ENCODE results near the gene C1QTNF8. TPM values are rescaled to one million over a fixed set of nuclear protein-coding genes. Genes with fewer than 3 reads are reported as not detected.

The C1QTNF8 gene
- total and polyA plus RNA-seq, 4 experiments from 2014 or later, result not detected

DNA sequence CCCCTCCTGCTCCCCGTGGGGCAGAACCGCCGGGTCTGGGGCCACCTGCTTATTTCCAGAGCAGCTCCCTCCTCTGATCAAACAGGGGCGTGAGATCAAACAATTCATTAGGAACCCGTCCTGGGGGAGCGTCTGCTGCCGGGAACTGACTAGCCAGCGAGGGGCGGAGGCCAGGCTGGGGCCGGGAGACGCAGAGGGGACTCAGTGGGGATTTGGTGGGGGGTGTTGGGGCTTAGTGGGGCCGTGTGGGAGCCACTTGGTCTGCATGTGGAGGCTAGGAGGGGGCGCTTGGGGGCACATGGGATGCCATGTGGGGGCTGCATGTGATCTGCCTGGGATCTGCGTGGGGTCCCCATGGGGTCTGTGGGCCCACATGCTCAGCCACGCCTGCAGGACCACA lies 36.4 kb upstream of the C1QTNF8 start:
- H3K9me3 Mint-ChIP-seq, result peaks cover 0 to 2% (median 0%) of the 10 kb centered on the region in 8 donors
- POLR2A ChIA-PET (ENCODE audit: partially characterized antibody), result no interaction called here
- no peak overlapping the region for H3K27ac Mint-ChIP-seq

DNA sequence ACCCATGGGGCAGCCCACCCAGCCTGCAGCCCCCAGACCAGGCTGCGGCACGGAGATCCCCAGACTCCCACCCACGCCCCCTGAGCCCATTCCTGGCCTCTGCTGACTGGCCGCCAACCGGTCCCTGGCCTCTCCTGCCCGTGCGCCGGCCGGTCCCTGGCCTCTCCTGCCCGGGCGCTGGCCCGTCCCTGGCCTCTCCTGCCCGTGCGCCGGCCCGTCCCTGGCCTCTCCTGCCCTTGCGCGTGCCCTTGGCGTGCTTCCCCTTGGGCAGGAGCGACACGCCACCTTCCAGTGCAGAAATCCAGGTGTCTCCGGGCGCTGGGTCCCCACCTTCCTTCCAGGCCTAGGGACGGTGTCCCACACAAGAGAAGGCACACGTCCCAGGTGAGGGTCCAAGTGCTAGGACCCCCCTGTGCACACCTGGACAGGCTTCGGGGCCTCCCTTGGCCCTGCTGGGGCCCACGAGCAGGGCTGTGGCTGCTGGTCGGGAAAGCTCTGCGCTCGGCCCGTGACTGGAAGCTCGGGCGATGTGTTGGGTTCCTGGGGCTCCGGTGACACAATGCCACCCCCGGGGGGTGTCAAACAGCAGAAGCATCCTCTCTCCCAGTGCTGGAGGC lies 35.4 kb upstream of the C1QTNF8 start:
- Histone ChIP-seq H3K4me1 (ENCODE audit: insufficient read depth, low read length) (no peaks in the 10 kb centered on the region), H3K9me3 (ENCODE audit: control insufficient read depth in 1 of 2, low read length in 2 of 2) (no peaks in the 10 kb centered on the region), H3K36me3 (ENCODE audit: insufficient read depth, low read length) (no peaks in the 10 kb centered on the region), H3K4me3 (ENCODE audit: low read length in 2 of 2) (no peak overlapping the region), H3K27me3 (ENCODE audit: insufficient read depth, low read length) (no peaks in the 10 kb centered on the region), H3K27ac (ENCODE audit: low read depth, low read length) (no peak overlapping the region)
- H3K4me1 Mint-ChIP-seq, result no peaks in the 10 kb centered on the region
- ChIA-PET POLR2A (ENCODE audit: partially characterized antibody) (no interaction called here), CTCF (ENCODE audit: partially characterized antibody) (no interaction called here)
- H3K36me3 Mint-ChIP-seq, result no peaks in the 10 kb centered on the region
- intact Hi-C loops (cut with micrococcal nuclease), result no loop called here
- DNase-seq, result no peak
- H3K27ac Mint-ChIP-seq, result no peak overlapping the region
- peaks cover 0 to 2% (median 0%) of the 10 kb centered on the region in 8 donors for H3K9me3 Mint-ChIP-seq
- no peak overlapping the region for H3K4me3 Mint-ChIP-seq
- no peaks in the 10 kb centered on the region for H3K27me3 Mint-ChIP-seq

More for the DNA sequence above, 36.4 kb upstream of the C1QTNF8 start:
- intact Hi-C loops (cut with micrococcal nuclease), result no loop called here
- no peak overlapping the region for H3K27ac ChIP-seq (ENCODE audit: low read depth, low read length)
- Mint-ChIP-seq H3K36me3 (no peaks in the 10 kb centered on the region), H3K27me3 (no peaks in the 10 kb centered on the region), H3K4me1 (no peaks in the 10 kb centered on the region), H3K4me3 (no peak overlapping the region)
- CTCF ChIA-PET (ENCODE audit: partially characterized antibody), result no interaction called here
- no peaks in the 10 kb centered on the region for H3K9me3 ChIP-seq (ENCODE audit: control insufficient read depth in 1 of 2, low read length in 2 of 2)
- no peak overlapping the region for H3K4me3 ChIP-seq (ENCODE audit: low read length in 2 of 2)
- H3K4me1 ChIP-seq (ENCODE audit: insufficient read depth, low read length), result no peaks in the 10 kb centered on the region
- no peaks in the 10 kb centered on the region for H3K27me3 ChIP-seq (ENCODE audit: insufficient read depth, low read length)
- no peak for DNase-seq
- H3K36me3 ChIP-seq (ENCODE audit: insufficient read depth, low read length), result no peaks in the 10 kb centered on the region

DNA sequence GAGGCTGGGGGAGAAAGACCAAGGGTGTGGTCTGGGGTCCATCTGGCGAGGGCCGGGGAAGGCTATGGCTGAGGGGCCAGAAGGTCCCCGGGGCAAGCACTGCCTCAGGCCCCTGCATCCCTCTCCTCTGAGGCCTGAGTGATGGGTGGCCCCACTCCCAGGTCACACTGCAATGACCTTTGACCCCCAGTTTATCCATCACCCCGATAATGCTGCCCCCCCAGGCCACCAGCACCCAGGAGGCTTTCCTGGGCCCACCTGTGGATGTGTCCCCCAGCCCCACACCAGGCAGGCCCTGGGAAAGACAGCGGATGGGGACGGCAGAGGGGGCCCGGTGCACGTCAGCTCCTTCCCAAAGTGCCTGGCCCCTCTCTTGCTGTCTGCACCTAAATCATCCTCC lies 34.3 kb upstream of the C1QTNF8 start:
- POLR2A ChIA-PET (ENCODE audit: partially characterized antibody), result no interaction called here

DNA sequence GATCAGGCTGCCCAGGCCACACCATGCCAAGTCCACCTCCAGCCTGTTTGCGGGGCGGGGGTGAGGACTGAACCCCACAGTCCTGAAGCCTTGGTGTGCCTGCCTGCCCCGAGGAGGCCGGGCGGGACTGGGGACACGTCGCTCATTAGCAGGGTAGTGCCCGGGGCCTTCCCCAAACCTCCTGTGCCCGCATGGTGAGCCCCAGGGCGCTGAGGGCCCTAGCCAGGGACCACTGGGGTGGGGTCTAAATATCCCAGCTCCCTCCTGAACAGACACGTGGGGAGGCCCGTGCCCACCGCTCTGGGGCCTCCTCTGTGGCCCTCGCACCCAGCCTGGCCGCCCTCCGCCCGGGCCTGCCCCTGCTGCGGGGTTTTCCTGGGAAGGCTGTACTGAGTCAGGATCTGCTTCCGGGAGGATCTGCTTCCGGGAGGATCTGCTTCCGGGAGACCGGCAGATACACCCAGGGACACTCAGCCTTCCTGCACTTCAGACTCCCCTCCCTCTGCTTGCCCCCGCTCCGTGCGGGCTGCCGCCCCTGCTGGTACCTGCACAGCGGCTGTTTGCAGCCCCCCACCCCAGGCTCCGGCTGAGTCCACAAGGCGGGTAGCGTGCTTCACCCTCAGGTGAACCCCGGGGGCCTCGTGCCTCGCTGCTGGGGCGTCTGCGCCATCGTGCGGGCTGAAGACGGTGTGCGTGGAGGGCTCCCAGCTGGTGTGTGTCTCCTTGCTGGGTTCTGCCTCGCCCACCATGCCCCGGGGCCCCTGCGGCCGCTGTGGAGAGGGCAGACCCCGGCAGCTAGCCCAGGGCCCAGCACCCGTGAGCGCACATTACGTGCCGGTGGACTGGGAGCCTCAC lies 33.3 kb upstream of the C1QTNF8 start:
- CTCF ChIA-PET (ENCODE audit: partially characterized antibody), result no interaction called here
- Mint-ChIP-seq H3K36me3 (no peaks in the 10 kb centered on the region), H3K4me3 (no peak overlapping the region), H3K27me3 (no peaks in the 10 kb centered on the region), H3K9me3 (no peaks in the 10 kb centered on the region), H3K27ac (no peak overlapping the region), H3K4me1 (no peaks in the 10 kb centered on the region)
- H3K9me3 ChIP-seq (ENCODE audit: control insufficient read depth in 1 of 2, low read length in 2 of 2), result no peaks in the 10 kb centered on the region
- no peak for DNase-seq
- no peak overlapping the region for H3K4me3 ChIP-seq (ENCODE audit: low read length in 2 of 2)
- H3K4me1 ChIP-seq (ENCODE audit: insufficient read depth, low read length), result no peaks in the 10 kb centered on the region
- intact Hi-C loops (cut with micrococcal nuclease), result no loop called here
- no peaks in the 10 kb centered on the region for H3K36me3 ChIP-seq (ENCODE audit: insufficient read depth, low read length)
- no peaks in the 10 kb centered on the region for H3K27me3 ChIP-seq (ENCODE audit: insufficient read depth, low read length)
- POLR2A ChIA-PET (ENCODE audit: partially characterized antibody), result no interaction called here
- no peak overlapping the region for H3K27ac ChIP-seq (ENCODE audit: low read depth, low read length)

More for the DNA sequence above, 34.3 kb upstream of the C1QTNF8 start:
- CTCF ChIA-PET (ENCODE audit: partially characterized antibody), result no interaction called here
- Mint-ChIP-seq H3K27me3 (no peaks in the 10 kb centered on the region), H3K36me3 (no peaks in the 10 kb centered on the region), H3K27ac (no peak overlapping the region), H3K9me3 (no peaks in the 10 kb centered on the region), H3K4me3 (no peak overlapping the region), H3K4me1 (no peaks in the 10 kb centered on the region)
- Histone ChIP-seq H3K4me3 (ENCODE audit: low read length in 2 of 2) (no peak overlapping the region), H3K27me3 (ENCODE audit: insufficient read depth, low read length) (no peaks in the 10 kb centered on the region), H3K9me3 (ENCODE audit: control insufficient read depth in 1 of 2, low read length in 2 of 2) (no peaks in the 10 kb centered on the region), H3K27ac (ENCODE audit: low read depth, low read length) (no peak overlapping the region), H3K4me1 (ENCODE audit: insufficient read depth, low read length) (no peaks in the 10 kb centered on the region), H3K36me3 (ENCODE audit: insufficient read depth, low read length) (no peaks in the 10 kb centered on the region)
- DNase-seq, result no peak
- intact Hi-C loops (cut with micrococcal nuclease), result no loop called here

DNA sequence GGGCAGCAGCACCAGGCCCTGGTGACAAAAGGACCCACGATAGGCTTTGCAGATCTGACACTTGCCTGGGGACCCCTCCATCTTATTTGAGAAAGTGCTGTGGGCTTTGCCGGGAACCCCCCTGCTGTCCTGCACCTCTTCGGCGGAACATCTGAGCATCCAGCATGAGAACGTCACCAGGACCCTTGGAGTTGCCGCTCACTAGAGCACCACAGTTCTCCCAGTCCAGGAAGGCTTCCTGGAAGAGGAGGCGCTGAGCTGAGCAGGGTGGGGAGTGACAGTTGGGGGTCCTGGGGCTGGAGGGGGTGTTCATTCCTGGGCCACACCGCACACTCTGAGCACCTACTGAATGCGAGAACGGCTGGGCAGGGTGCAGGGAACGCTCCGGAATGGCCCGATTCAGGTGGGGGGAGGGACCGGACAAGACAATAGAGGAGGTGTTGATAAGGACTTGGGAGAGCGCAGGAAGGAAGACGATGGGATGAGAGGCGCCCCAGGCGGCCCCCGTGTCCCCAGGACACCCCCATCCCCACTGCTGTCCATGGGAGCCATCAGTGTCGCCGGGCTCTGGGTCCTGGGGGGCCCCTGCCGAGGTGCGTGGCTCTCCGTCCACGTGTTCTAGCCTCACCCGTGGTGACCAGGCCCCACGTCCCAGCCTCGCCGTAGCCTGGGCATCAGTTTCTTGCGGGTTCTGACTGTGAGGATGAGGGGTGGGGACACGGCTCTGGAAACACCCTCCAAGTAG lies 32.1 kb upstream of the C1QTNF8 start:
- ChIA-PET CTCF (ENCODE audit: partially characterized antibody) (no interaction called here), POLR2A (ENCODE audit: partially characterized antibody) (no interaction called here)
- no peak for DNase-seq
- Mint-ChIP-seq H3K27ac (no peak overlapping the region), H3K4me3 (no peak overlapping the region), H3K9me3 (no peaks in the 10 kb centered on the region), H3K4me1 (no peaks in the 10 kb centered on the region), H3K27me3 (no peaks in the 10 kb centered on the region), H3K36me3 (no peaks in the 10 kb centered on the region)
- Histone ChIP-seq H3K4me3 (ENCODE audit: low read length in 2 of 2) (no peak overlapping the region), H3K9me3 (ENCODE audit: control insufficient read depth in 1 of 2, low read length in 2 of 2) (no peaks in the 10 kb centered on the region), H3K36me3 (ENCODE audit: insufficient read depth, low read length) (no peaks in the 10 kb centered on the region), H3K27me3 (ENCODE audit: insufficient read depth, low read length) (no peaks in the 10 kb centered on the region), H3K27ac (ENCODE audit: low read depth, low read length) (no peak overlapping the region), H3K4me1 (ENCODE audit: insufficient read depth, low read length) (no peaks in the 10 kb centered on the region)
- intact Hi-C loops (cut with micrococcal nuclease), result no loop called here

GRCh38 chr16:1127101-1127500 lies 31.1 kb upstream of the C1QTNF8 start:
- no peaks in the 10 kb centered on the region for H3K9me3 ChIP-seq (ENCODE audit: control insufficient read depth in 1 of 2, low read length in 2 of 2)
- no peak overlapping the region for H3K27ac Mint-ChIP-seq
- no peaks in the 10 kb centered on the region for H3K27me3 ChIP-seq (ENCODE audit: insufficient read depth, low read length)
- DNase-seq, result no peak
- no peaks in the 10 kb centered on the region for H3K36me3 Mint-ChIP-seq
- H3K4me1 ChIP-seq (ENCODE audit: insufficient read depth, low read length), result no peaks in the 10 kb centered on the region
- no peak overlapping the region for H3K4me3 Mint-ChIP-seq
- H3K9me3 Mint-ChIP-seq, result no peaks in the 10 kb centered on the region
- POLR2A ChIA-PET (ENCODE audit: partially characterized antibody), result no interaction called here
- no peaks in the 10 kb centered on the region for H3K36me3 ChIP-seq (ENCODE audit: insufficient read depth, low read length)
- CTCF ChIA-PET (ENCODE audit: partially characterized antibody), result no interaction called here
- no peaks in the 10 kb centered on the region for H3K4me1 Mint-ChIP-seq
- H3K27me3 Mint-ChIP-seq, result no peaks in the 10 kb centered on the region
- intact Hi-C loops (cut with micrococcal nuclease), result no loop called here
- no peak overlapping the region for H3K4me3 ChIP-seq (ENCODE audit: low read length in 2 of 2)
- no peak overlapping the region for H3K27ac ChIP-seq (ENCODE audit: low read depth, low read length)

GRCh38 chr16:1126586-1126985 lies 30.5 kb upstream of the C1QTNF8 start:
- Mint-ChIP-seq H3K4me1 (no peaks in the 10 kb centered on the region), H3K27me3 (no peaks in the 10 kb centered on the region), H3K27ac (no peak overlapping the region), H3K9me3 (no peaks in the 10 kb centered on the region), H3K36me3 (no peaks in the 10 kb centered on the region), H3K4me3 (no peak overlapping the region)
- Histone ChIP-seq H3K36me3 (ENCODE audit: insufficient read depth, low read length) (no peaks in the 10 kb centered on the region), H3K4me3 (ENCODE audit: low read length in 2 of 2) (no peak overlapping the region), H3K4me1 (ENCODE audit: insufficient read depth, low read length) (no peaks in the 10 kb centered on the region), H3K27me3 (ENCODE audit: insufficient read depth, low read length) (no peaks in the 10 kb centered on the region), H3K9me3 (ENCODE audit: control insufficient read depth in 1 of 2, low read length in 2 of 2) (no peaks in the 10 kb centered on the region), H3K27ac (ENCODE audit: low read depth, low read length) (no peak overlapping the region)
- no peak for DNase-seq
- intact Hi-C loops (cut with micrococcal nuclease), result no loop called here
- CTCF ChIA-PET (ENCODE audit: partially characterized antibody), result no interaction called here
- POLR2A ChIA-PET (ENCODE audit: partially characterized antibody), result no interaction called here
